B cell (primary cell): ENCODE data around the gene FUBP3.

Experiments
- CTCF ChIP-seq: fragments of 200-600 bp; IDR thresholded peaks from one replicate; pipeline ENCODE4 v1.8.0; 2022; ENCODE audit warnings: antibody characterized with exemption, mild to moderate bottlenecking
- EZH2 ChIP-seq: IDR thresholded peaks from 2 replicates; pipeline ENCODE4 v1.6.1; 2012; ENCODE audit warnings: borderline replicate concordance, low read depth, mild to moderate bottlenecking, moderate library complexity, low read length; ENCODE audit not compliant: insufficient read depth, poor library complexity, severe bottlenecking

GRCh38 chr9:130579738-130580463 is 524 bp downstream of the FUBP3 start:
- no peak for TF ChIP-seq CTCF
- TF ChIP-seq EZH2 = no peak
